ENCODE results near the gene FRMD5. TPM values are rescaled to one million over a fixed set of nuclear protein-coding genes. Genes with fewer than 3 reads are reported as not detected.

FRMD5 gene
- total RNA-seq, 1 experiment from 2014 or later: 6.5 TPM

- Histone ChIP-seq H3K36me3 (ENCODE audit: low read depth) (no peaks in the 10 kb centered on the region), H3F3A (ENCODE audit: insufficient read depth, low read depth) (peaks cover 25% of the 10 kb centered on the region), H3K4me1 (replicated peaks; ENCODE audit: insufficient read depth) (peaks cover 32% of the 10 kb centered on the region), H2AFZ (no peak overlapping the region), H3K4me3 (no peak overlapping the region), H3K27ac (peak overlapping the region; percentile 78), H3K9me3 (ENCODE audit: insufficient read depth, low read depth) (no peaks in the 10 kb centered on the region; the same call in 1 of the 2 replicates), H3K4me2 (peak overlapping the region; percentile 55), H3K9me2 (ENCODE audit: insufficient read depth) (no peaks in the 10 kb centered on the region), H3K79me2 (ENCODE audit: low read depth) (no peaks in the 10 kb centered on the region), H4K20me1 (ENCODE audit: insufficient read depth) (no peaks in the 10 kb centered on the region), H3K27me3 (ENCODE audit: insufficient read depth, low read depth) (no peaks in the 10 kb centered on the region)
- POLR2A ChIA-PET (ENCODE audit: unreplicated experiment): interaction anchor here (0.5 to 1.1 kb wide), 8 partner anchors 18 to 325 kb away, joined by 3 to 10 read pairs (median 4); no protein-coding TSS in a partner anchor
- intact Hi-C loops (cut with micrococcal nuclease; ENCODE audit: unreplicated experiment): loop anchor here (2.0 to 10.0 kb wide), 2 partner anchors 54 to 92 kb away; partner anchors contain the start of gene FRMD5
- BruUV-seq (replicated peaks): no TSS peak
- no peak for TF ChIP-seq EZH2 (IDR thresholded peaks at IDR 0.05; ENCODE audit: low read depth)
- no peak for TF ChIP-seq CTCF (conservative IDR thresholded peaks at IDR 0.05)
- DNase-seq: peak; percentile 43 to 89
- CTCF ChIA-PET: no interaction called here
These were observed 92.3 kb downstream of the FRMD5 start for GRCh38 chr15:44102675-44103254.

DNA sequence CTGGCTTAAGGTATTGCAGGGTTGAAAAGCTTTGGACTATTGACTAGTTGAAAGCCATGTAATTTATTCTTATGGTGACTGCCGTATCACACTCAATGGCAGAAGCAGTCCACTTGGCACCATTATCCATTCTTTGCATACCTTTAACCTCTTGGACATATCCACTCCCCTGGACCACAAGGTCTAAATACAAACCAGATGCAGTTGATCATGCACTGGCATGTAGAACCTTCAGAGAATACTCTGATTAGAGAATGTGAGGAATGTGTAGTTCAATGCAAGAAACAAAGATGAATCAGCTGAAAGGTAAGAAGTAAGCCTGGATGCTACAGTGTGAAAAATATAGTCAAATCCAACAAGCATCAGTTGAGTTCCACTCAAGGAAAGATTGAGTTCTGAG, 93.1 kb downstream of the FRMD5 start:
- no peak for TF ChIP-seq CTCF (conservative IDR thresholded peaks at IDR 0.05)
- TF ChIP-seq EZH2 (IDR thresholded peaks at IDR 0.05; ENCODE audit: low read depth): no peak
- Histone ChIP-seq H3K79me2 (ENCODE audit: low read depth) (no peaks in the 10 kb centered on the region), H2AFZ (no peak overlapping the region), H3F3A (ENCODE audit: insufficient read depth, low read depth) (peaks cover 25% of the 10 kb centered on the region), H3K4me1 (replicated peaks; ENCODE audit: insufficient read depth) (peaks cover 32% of the 10 kb centered on the region), H3K9me3 (ENCODE audit: insufficient read depth, low read depth) (no peaks in the 10 kb centered on the region; the same call in 1 of the 2 replicates), H3K9me2 (ENCODE audit: insufficient read depth) (no peaks in the 10 kb centered on the region), H3K4me2 (peak overlapping the region; percentile 55), H3K4me3 (no peak overlapping the region), H3K36me3 (ENCODE audit: low read depth) (no peaks in the 10 kb centered on the region), H3K27ac (peak overlapping the region; percentile 78), H4K20me1 (ENCODE audit: insufficient read depth) (no peaks in the 10 kb centered on the region), H3K27me3 (ENCODE audit: insufficient read depth, low read depth) (no peaks in the 10 kb centered on the region)
- BruUV-seq (replicated peaks): no TSS peak
- CTCF ChIA-PET: no interaction called here
- POLR2A ChIA-PET (ENCODE audit: unreplicated experiment): interaction anchor here (0.6 to 0.7 kb wide), 5 partner anchors 9 to 326 kb away, joined by 4 to 9 read pairs (median 6); no protein-coding TSS in a partner anchor
- intact Hi-C loops (cut with micrococcal nuclease; ENCODE audit: unreplicated experiment): loop anchor here (2.0 to 10.0 kb wide), 2 partner anchors 55 to 93 kb away; partner anchors contain the start of gene FRMD5
- DNase-seq: peak; percentile 35 to 73

DNA sequence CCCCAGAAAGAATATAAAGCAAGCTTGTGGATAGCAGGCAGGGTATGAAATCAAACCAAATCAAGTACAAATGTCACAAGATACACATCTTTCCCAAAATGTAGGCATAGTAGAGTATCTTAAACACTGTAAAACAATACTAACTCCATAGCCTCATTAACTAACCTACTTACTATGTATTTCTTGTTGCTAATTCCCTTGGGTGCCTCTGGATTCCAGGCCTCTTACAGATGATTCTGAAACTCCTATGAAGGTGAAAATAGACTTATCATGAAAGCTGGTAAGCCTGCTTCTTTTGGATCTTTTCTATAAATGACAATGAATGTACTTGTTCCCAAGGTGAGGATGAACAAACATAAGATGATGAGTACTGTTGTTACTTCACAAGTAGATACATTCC, 93.8 kb downstream of the FRMD5 start:
- Histone ChIP-seq H3K4me2 (peak overlapping the region; percentile 55; the same call in 1 of the 2 replicates), H3K4me1 (replicated peaks; ENCODE audit: insufficient read depth) (peaks cover 32% of the 10 kb centered on the region), H2AFZ (no peak overlapping the region), H3F3A (ENCODE audit: insufficient read depth, low read depth) (peaks cover 25% of the 10 kb centered on the region), H3K9me2 (ENCODE audit: insufficient read depth) (no peaks in the 10 kb centered on the region), H3K27ac (peak overlapping the region; percentile 78; the same call in 1 of the 2 replicates), H3K9me3 (ENCODE audit: insufficient read depth, low read depth) (no peaks in the 10 kb centered on the region; the same call in 1 of the 2 replicates), H3K79me2 (ENCODE audit: low read depth) (no peaks in the 10 kb centered on the region), H4K20me1 (ENCODE audit: insufficient read depth) (no peaks in the 10 kb centered on the region), H3K27me3 (ENCODE audit: insufficient read depth, low read depth) (no peaks in the 10 kb centered on the region), H3K36me3 (ENCODE audit: low read depth) (no peaks in the 10 kb centered on the region), H3K4me3 (no peak overlapping the region)
- TF ChIP-seq CTCF (conservative IDR thresholded peaks at IDR 0.05) (no peak), EZH2 (IDR thresholded peaks at IDR 0.05; ENCODE audit: low read depth) (no peak)
- ChIA-PET POLR2A (ENCODE audit: unreplicated experiment) (interaction anchor here (0.6 kb wide), 1 partner anchor 16 kb away, joined by 6 read pairs; no protein-coding TSS in a partner anchor), CTCF (no interaction called here)
- BruUV-seq (replicated peaks): no TSS peak
- no peak for DNase-seq
- intact Hi-C loops (cut with micrococcal nuclease; ENCODE audit: unreplicated experiment): loop anchor here (10.0 kb wide), 1 partner anchor 94 kb away; the partner anchor contains the start of gene FRMD5
